Kasumi-1 (cell line): ENCODE data around the gene TSPEAR.
"Not testable (repeated sequence)": the region's sequence is repeated elsewhere in the genome, so short reads cannot be mapped to it uniquely, and the experiment has no call there.

Experiments
- DNase-seq, 2 experiments: peaks; one replicate each; lab custom pipeline; 2025; lab: John Stamatoyannopoulos, UW

Gene TSPEAR

DNA sequence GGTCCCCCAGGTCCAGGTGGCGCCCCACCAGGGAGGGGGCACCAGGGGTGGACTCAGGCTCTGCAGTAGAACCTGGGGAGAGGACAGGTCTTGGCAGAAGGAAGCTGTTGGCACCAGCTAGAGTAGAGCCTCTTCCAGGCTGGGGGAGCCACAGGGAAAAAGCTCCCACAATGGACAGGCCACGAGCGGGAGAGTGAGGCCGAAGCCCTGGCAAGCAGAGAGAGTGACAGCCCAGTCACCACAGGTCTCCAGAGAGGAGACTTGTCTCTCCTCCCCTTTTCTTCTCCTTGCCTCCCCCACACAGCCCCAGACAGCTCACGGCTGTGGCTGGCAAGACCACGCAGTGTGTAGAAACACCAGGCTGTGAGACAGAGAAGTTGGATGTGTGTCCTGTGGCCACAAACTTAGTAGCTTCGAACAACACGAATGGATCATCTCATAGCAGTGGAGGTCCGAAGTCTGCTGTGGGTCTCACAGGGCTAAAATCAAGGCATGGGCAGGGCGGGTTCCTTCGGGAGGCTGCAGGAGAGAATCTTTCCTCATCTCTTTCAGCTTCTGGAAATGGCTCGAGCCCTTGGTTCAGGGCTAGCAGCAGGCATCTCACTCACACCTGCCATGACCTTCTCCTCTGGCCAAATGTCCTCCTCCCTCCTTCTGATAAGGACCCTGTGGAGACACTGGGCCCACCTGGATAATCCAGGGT is 60.2 kb downstream of the TSPEAR start:
- no peak for DNase-seq

DNA sequence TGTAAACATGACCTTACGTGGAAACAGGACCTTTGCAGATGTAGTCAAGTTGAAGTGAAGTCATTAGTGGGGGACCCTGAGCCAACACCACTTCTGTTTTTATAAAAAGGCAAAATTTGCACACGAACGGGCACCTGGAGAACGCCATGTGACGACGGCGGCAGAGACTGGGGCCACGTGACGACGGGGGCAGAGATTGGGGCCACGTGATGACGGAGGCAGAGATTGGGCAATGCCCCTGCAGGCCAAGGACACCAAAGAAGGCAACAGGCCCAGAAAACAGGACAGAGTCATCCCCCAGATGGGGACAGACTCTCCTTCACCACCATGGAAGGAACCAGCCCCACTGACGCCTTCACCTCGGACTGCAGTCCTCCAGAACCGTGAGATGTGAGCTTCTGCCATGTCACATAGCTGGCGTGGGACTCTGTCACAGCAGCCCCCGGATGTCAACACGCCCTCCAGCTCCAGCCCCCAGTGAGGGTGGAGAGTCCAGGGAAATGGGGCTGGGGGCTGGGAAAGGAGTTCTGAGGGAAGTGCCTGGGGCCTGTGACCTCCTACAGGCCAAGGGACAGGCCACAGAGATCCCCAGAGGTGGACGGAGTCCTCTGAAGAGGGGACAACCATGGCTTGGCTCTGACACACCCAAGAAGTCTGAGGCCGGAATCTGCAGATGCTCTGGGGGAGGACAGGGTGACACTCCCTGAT is 61.0 kb downstream of the TSPEAR start:
- DNase-seq: no peak

DNA sequence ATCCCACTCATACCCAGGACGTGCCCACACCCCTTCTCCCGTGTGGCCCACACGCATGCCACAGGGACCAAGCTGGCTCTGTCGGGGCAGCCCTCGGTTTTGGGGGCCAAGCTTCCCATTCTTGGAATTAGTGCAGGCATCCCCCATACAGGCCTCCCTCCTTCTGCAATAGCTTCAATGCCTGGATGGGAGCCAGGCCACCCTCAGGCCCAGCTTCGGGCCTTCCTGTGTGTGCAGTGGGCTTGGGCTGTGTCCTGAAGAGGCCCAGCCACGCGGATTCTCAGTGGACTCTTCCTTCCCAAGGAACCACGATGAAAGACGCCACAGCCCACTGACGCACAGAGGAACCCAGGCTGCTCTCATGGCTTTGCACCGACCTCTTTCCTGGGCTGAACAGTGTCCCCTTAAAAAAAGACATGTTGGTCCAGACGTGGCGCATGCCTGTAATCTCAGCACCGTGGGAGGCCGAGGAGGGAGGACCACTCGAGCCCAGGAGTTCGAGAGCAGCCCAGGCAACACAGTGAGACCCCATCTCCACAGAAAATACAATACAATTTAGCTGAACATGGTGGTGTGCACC is 61.8 kb downstream of the TSPEAR start:
- no peak for DNase-seq

DNA sequence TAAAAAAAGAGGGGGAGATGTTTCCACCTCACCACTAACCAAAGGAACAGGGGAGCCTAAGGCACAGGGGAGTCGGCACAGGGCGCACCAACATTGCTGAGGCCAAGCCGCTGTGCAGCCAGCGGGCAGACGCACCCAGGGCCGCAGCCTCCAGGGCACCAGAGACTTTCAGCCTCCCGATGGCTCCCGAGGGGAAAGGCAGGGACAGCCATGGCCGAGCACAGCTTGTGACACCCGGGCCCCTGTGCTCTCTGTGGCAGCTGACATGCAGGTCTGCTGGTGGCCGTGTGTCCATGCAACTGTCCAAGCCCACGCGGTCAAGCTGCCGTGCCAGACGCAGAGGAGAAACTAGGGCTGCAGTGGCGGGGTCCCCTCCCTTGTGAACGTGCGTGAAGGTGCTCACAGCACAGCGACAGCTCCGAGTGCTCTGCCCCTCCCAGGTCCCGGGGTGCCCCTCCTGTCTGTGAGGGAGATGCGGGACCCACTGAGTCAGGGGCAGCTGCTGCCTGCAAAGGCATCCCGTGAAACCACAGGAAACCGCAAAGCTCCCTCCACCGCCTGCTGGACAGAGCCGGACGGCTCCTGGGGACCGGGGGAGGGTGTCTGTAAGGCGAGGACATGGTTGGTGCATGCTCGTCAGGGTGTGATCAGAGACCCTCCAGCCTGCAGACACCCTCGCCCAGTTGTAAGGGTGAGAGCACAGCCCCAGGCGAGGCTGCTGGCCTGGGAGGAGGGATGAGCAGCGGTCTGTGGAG is 62.6 kb downstream of the TSPEAR start:
- no peak for DNase-seq

DNA sequence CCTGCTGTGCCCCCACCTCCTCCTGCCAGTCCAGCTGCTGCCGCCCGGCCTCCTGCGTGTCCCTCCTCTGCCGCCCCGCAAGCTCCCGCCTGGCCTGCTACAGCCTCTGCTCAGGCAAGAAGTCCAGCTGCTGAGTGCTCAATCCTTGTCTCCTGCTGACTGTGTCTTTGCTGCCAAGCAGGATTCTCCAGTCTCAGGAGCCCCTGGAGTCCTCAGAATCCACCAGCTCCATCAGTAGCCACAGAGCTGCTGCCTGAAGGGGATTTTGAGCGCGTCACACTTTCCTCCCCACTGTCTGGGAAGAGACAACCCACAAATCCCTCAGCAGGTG is 64.2 kb downstream of the TSPEAR start:
- no peak for DNase-seq

DNA sequence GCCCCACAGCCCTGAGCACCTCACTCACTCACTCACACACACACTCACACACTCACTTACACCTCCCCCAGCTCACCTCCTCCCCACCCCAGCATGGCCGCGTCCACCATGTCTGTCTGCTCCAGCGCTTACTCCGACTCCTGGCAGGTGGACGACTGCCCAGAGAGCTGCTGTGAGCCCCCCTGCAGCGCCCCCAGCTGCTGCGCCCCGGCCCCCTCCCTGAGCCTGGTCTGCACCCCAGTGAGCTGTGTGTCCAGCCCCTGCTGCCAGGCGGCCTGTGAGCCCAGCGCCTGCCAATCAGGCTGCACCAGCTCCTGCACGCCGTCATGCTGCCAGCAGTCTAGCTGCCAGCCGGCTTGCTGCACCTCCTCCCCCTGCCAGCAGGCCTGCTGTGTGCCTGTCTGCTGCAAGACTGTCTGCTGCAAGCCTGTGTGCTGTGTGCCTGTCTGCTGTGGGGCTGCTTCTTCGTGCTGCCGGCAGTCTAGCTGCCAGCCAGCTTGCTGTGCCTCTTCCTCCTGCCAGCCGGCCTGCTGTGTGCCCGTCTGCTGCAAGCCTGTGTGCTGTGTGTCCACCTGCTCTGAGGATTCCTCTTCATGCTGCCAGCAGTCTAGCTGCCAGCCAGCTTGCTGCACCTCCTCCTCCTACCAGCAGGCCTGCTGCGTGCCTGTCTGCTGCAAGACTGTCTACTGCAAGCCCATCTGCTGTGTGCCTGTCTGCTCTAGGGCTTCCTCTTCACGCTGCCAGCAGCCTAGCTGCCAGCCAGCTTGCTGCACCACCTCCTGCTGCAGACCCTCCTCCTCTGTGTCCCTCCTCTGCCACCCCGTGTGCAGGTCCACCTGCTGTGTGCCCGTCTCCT is 64.8 kb downstream of the TSPEAR start, which contains the start of gene KRTAP10-11:
KRTAP10-11 (plus strand) TSS at position 49 of the 856 bp plus-strand sequence; CDS start at position 94, 45 bp downstream.
- DNase-seq: not testable (repeated sequence)

DNA sequence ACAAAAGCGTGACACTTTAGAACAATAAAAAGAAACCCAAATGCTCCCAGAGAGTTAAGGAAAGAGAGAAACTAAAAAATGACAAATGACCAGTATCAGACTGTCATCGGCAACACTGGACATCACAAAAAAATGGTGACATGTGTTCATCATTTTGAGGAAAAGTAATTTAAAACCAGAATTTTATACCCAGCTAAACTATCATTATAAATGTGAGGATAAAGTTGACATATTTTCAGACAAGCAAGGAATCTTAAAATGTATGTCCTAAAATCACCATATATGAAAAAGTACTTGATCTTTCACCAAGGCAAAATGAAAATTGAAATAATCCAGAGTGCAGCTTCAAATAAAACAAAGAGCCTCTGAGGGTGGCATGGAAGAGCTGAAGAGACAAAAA is 66.5 kb downstream of the TSPEAR start:
- no peak for DNase-seq

DNA sequence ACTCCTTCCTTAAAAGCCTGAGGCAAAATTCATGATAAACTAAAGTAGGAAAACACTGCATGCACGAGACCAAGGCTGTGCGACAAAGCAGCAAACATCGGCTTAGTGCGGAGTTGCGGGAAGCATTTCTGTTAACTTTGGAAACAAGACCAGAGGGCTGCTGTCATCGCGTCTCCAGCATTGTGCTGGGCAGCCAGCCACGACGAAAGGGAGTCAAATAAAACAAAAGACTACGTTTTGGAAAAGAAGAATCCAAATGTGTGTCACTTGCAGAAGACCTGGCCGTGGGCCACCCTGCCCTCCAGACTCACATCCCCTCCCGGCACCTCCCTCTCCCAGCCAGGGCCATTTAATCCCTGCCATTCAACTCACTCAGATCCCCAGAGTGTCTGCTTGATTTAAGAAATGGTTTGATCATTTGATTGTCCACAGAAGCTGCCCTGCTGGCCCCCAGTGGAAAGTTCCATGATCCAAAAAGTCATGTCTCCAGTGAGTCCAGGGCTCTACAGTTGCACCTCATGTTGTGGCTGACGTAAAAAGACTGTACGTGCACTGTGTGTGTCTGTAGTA is 67.5 kb downstream of the TSPEAR start:
- no peak for DNase-seq

DNA sequence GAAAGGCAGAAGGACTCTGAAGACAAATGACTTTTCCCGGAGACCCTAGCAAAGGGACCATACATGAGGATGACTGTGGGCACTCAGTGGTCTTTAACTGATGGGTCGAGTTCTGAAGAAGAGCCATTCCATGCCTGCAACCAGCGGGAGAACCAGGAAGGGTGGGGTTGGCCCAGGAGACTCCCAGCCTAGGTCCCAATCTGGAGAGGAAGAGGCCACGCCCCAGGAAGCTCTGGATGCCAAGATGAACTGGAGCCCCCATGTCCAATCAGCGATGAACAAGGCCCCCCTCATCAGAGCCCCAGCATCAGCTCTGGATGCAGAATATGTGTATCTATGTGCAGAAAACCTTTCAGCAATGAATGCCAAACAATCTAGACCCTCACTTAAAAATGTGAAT is 70.6 kb downstream of the TSPEAR start:
- no peak for DNase-seq

DNA sequence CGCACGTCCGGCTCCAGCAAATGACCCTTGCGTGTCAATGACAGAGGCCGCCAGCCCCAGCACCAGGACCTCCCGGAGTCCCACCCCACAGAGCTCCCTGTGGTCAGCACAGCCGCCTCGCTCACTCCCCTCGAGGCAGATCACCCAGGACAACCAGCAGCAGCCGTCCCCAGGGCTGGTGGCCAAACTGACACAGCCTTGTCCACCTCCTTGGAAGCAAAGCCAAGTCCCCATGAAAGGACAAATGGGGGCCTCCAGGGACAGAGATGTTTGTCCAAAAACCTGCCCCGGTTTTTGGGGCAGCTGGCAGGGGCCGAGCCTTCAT is 72.1 kb downstream of the TSPEAR start:
- DNase-seq: no peak

DNA sequence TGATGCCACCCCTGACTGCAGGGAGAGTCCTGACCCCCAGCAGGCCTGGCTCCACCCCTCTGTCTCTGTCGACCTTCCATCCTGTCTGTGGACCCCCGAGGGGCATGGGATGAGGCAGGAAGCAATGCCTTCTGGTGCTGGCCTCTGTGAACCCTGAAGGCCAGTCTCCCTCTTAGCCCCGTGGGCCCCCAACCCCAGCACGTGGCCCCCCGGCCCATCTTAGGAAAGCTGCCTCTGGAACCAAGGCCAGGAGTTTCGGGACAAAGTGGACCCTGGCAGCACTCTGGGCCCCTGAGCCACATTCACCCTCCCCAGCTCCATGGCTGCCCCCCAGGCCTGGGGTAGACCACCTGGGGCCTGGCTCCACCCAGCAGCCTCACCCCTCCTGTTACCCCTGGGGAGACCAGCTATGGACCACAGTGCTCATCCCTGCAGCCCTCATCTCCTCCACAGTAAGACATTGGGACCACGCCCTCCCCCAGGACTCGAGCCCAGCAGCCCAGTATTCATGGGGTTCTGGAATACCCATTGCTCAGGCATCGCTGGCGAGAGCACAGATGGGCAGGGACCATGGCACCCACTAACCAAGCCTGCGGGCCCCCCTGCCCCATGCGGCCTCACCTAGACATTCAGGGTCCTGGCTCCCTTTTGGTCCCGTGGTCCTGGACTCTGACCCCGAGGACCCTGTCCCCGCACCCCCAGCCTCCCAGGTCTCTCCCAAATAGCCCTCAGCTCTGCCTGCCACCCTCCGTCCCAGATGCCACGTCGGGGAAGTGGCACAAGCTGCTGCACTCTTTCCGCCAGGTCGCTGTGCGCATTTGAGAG is 72.7 kb downstream of the TSPEAR start:
- DNase-seq: not testable (repeated sequence)

DNA sequence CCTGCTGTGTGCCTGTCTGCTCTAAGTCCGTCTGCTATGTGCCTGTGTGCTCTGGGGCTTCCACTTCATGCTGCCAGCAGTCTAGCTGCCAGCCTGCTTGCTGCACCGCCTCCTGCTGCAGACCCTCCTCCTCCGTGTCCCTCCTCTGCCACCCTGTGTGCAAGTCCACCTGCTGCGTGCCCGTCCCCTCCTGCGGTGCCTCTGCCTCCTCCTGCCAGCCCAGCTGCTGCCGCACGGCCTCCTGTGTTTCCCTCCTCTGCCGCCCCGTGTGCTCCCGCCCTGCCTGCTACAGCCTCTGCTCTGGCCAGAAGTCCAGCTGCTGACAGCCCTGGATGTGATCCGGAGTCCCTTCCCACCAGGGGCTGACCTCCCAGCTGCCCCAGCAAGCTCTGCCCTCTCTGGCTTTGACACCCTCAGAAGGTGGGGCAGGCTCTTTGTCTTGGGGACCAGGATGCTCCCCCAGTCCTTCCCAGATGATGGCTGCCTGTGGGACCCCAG is 73.5 kb downstream of the TSPEAR start:
- not testable (repeated sequence) for DNase-seq

DNA sequence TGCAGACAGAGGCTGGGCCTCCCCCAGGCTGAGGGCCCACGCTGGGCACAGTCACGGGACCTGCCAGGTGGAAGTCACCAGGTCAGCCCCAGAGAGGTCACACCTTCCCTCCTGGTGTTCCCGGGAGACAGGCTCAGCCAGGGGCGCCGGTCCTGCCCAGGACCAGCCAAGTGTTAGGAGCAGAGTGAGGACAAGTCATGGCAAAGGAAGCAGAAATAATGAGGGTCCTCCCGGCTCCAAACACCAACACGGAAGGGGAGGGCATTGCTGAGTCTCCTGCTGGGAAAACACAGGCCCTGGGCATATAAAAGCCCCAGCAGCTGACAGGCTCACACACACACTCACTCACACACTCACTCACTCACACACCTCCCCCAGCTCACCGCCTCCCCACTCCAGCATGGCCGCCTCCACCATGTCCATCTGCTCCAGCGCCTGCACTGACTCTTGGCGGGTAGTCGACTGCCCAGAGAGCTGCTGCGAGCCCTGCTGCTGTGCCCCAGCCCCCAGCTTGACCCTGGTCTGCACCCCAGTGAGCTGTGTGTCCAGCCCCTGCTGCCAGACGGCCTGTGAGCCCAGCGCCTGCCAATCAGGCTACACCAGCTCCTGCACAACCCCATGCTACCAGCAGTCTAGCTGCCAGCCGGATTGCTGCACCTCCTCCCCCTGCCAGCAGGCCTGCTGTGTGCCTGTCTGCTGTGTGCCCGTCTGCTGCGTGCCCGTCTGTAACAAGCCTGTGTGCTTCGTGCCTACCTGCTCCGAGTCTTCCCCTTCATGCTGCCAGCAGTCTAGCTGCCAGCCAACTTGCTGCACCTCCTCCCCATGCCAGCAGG is 74.1 kb downstream of the TSPEAR start, which contains the start of gene KRTAP10-10:
KRTAP10-10 (plus strand) TSS at position 339 of the 833 bp plus-strand sequence; CDS start at position 401, 62 bp downstream.
- DNase-seq: no peak

DNA sequence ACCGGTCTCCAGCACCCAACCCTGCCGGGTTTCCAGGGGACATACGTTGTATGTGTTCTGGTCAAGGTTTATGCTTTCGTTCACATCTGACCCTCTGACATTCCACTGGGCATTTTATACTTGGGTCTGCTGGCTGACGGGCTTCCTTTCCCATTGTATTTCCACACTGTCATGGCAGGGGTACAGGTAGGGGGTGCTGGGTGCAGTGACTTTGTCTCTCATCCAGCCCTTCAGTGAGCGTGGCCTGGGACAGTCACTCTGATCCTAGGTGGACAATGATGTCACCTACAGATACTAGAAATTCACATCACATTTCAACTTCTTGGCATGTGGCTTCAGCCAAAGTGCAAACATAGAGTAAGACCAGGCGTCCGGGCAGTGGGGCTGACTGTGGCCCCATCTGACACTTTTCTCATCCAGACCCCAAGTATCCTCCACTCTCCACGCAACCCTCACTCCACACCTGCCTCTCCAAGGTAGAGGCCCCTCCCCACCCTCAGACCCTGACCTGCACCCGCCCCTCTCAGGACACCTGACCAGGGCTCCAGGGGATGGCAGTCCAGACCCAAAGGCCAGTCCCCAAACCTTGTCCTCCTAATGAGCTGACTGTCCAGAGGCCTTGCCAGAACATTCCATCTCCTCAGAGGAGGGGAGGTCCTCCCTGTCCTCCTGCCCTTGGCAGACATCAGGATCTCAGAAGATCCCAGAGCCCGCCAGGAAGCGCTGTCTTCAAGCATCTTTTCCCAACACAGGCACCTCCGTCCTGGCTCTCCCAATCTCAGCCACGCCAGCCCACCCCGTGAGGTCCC is 75.0 kb downstream of the TSPEAR start:
- no peak for DNase-seq

DNA sequence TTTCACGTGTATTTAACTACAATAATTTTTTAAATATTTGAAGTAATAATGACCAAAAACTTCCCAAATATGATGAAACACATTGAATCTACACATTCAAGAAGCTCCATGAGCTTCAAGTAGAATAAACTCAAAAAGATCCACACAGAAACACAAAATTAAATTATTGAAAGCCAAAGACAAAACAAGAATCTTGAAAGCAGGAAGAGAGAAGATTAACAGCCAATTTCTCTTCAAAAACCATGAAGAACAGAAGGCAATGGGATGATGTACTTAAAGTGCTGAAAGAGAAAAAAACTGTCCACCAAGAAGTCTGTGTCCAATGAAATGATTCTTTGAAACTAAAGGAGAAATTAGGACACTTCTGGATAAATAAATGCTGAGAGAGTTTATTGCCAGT is 79.3 kb downstream of the TSPEAR start:
- no peak for DNase-seq

DNA sequence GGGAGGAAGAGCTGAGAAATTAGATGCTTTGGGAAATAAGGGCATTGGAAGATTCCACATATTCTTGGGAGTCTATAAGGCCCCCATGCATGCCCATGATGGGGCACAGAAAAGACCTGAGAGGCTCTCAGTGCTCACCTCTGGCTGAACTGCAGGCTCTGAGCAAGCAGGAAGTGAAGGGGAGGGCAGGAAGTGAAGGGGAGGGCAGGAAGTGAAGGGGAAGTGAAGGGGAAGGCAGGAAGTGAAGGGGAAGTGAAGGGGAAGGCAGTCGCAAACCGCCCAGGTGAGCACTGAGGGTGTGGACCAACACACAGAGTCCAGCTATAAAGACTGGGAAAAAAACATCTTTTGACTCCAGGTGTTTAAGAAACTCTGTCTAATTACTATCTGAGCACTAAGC is 80.9 kb downstream of the TSPEAR start:
- no peak for DNase-seq

DNA sequence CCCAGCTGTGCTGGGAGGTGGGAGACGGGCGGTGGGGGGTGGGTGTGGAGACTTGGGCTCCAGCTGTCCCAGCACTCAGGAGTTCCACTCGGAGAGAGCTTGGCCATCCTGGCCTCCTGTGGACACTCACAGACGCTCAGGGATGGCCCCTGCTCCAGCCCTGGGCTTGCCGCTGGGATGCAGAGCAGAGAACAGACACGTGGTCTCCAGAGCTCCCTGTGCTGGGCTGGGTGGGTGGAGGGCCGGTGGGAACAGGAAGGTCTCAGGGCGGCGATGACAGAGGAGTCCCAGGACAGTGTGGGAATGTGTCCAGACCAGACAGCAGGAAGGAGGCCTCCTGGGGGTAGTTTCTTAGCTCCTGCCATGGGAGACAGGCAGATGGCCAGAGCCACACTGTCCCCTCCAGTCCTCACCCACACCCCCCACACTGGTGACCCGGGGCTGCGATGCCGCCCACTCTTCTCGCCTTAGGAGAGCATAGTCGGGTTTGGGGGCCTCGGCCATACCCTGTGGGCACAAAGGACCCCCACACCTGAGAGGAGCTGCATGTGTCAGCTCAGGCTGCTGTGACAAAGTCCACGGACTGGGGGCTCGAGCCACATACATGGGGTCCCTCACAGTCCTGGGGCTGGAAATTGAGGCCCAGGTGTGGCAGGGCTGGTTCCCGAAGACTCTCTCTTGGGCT is 82.5 kb downstream of the TSPEAR start:
- DNase-seq: no peak

DNA sequence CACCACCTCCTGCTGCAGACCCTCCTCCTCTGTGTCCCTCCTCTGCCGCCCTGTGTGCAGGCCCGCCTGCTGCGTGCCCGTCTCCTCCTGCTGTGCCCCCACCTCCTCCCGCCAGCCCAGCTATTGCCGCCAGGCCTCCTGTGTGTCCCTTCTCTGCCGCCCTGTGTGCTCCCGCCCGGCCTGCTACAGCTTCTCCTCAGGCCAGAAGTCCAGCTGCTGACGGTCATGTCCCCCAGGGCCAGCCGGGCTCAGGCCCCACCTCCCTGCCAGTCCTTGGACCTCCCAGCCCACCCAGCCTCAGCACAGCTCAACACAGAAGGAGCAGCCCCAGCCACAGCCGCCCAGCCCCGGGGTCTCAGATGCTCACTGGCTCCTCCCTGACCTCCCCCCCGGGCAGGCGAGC is 83.5 kb downstream of the TSPEAR start:
- not testable (repeated sequence) for DNase-seq
